K562 (cell line): ENCODE results near the gene CDC25B. TPM values are rescaled to one million over a fixed set of nuclear protein-coding genes. Genes with fewer than 3 reads are reported as not detected.

Source experiments
- STAG1 ChIP-seq: sonication (generic); formaldehyde crosslinking; IDR thresholded peaks from 2 replicates; pipeline ENCODE4 v1.5.0; 2020; ENCODE audit warnings: missing genetic modification reagents, borderline replicate concordance
- TFAP4 ChIP-seq: sonication (generic); formaldehyde crosslinking; IDR thresholded peaks from 2 replicates; pipeline ENCODE4 v1.8.0; 2022; ENCODE audit warnings: missing genetic modification reagents, mild to moderate bottlenecking, moderate library complexity, borderline replicate concordance
- polyA plus RNA-seq, 8 experiments: library from polyadenylated mRNA; depleted of rRNA in 4 of 8; stranded (reverse) in 5 of 8; unstranded in 3 of 8; fragments of >200 nt; fragmentation: Nextera tagmentation in 2 of 8; fragmentation: Illumina TruSeq in 1 of 8; extraction: Ambion mirVana in 2 of 8; extraction: Trizol in 1 of 8; gene quantifications; 2 replicates each; pipeline versions ENCODE4 v1.2.1 to v1.2.3, GENCODE V29; 2011 to 2014; ENCODE audit warnings: inconsistent platforms in 1 of 8, missing spikeins in 1 of 8
- total RNA-seq, 7 experiments: library from RNA; depleted of rRNA in 6 of 7; stranded (reverse); fragments of >200 nt in 6 of 7; fragmentation: Illumina TruSeq in 2 of 7; extraction: Trizol in 2 of 7; gene quantifications; 2 replicates each; pipeline versions ENCODE4 v1.2.1 to v1.2.3, GENCODE V29; 2011 to 2021; ENCODE audit warnings: low replicate concordance in 1 of 7
- TF ChIP-seq, protein P1 (sequence below), 2 experiments: fragments of 450-650 bp; formaldehyde crosslinking in 1 of 2; IDR thresholded peaks; 2 replicates each; pipeline versions ENCODE4 v1.4.0 to v1.6.1; 2014 to 2020; ENCODE audit warnings: mild to moderate bottlenecking in 2 of 2, borderline replicate concordance in 1 of 2, low read depth in 1 of 2

Gene CDC25B
- total and polyA plus RNA-seq, 9 of the 15 experiments (the other 6 are each of a cell fraction or from before 2014, with no cell fraction given): 2.3 to 35.7 (median 9.5) TPM

GRCh38 chr20:3753098-3753497 lies 43.0 kb upstream of the CDC25B start (continued):
- TF ChIP-seq, protein P1, sequence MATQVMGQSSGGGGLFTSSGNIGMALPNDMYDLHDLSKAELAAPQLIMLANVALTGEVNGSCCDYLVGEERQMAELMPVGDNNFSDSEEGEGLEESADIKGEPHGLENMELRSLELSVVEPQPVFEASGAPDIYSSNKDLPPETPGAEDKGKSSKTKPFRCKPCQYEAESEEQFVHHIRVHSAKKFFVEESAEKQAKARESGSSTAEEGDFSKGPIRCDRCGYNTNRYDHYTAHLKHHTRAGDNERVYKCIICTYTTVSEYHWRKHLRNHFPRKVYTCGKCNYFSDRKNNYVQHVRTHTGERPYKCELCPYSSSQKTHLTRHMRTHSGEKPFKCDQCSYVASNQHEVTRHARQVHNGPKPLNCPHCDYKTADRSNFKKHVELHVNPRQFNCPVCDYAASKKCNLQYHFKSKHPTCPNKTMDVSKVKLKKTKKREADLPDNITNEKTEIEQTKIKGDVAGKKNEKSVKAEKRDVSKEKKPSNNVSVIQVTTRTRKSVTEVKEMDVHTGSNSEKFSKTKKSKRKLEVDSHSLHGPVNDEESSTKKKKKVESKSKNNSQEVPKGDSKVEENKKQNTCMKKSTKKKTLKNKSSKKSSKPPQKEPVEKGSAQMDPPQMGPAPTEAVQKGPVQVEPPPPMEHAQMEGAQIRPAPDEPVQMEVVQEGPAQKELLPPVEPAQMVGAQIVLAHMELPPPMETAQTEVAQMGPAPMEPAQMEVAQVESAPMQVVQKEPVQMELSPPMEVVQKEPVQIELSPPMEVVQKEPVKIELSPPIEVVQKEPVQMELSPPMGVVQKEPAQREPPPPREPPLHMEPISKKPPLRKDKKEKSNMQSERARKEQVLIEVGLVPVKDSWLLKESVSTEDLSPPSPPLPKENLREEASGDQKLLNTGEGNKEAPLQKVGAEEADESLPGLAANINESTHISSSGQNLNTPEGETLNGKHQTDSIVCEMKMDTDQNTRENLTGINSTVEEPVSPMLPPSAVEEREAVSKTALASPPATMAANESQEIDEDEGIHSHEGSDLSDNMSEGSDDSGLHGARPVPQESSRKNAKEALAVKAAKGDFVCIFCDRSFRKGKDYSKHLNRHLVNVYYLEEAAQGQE (IDR thresholded peaks at IDR 0.05; ENCODE audit: borderline replicate concordance): 0 out of 2 replicates have a peak, but pooled peaks have one; percentile 23
- TF ChIP-seq, protein P1 (CRISPR knock-in tag; IDR thresholded peaks at IDR 0.05; ENCODE audit: low read depth): no peak
- TF ChIP-seq STAG1 (CRISPR knock-in tag) (peak; percentile 45; the same call in 1 of the 2 replicates), TFAP4 (peak; percentile 33; the same call in 1 of the 2 replicates)
- TF ChIP-seq, all 486 proteins: peak for 6
